GM18511 (cell line): ENCODE measurements around the gene MEX3B.
"Not testable (repeated sequence)": the region's sequence is repeated elsewhere in the genome, so short reads cannot be mapped to it uniquely, and the experiment has no call there.

Source experiments
- ATAC-seq: cut with Tn5 transposase; IDR thresholded peaks from one replicate; pipeline ENCODE4 v1.9.1; 2021; ENCODE audit warnings: mild to moderate bottlenecking, moderate library complexity; ENCODE audit not compliant: unreplicated experiment

The MEX3B gene

DNA sequence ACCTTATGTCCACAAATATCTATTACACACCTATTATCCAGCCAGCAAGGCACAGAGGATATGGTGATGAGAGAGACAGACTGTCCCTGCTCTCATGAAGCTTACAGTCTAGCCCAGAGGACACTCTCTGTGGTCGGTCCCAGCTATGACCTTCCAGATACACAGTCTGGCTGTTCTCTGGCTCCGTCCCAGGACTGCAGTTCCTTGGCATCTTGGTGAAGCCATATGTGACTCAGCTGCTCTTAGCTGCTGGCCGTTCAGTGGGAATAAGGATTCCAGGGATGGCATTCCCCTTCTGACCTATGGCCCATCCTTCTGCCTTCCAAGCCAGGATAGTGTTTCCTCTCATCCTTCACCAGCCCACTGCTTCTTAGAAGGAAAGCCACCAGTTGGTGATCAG, 30.8 kb downstream of the MEX3B start:
- no peak for ATAC-seq

DNA sequence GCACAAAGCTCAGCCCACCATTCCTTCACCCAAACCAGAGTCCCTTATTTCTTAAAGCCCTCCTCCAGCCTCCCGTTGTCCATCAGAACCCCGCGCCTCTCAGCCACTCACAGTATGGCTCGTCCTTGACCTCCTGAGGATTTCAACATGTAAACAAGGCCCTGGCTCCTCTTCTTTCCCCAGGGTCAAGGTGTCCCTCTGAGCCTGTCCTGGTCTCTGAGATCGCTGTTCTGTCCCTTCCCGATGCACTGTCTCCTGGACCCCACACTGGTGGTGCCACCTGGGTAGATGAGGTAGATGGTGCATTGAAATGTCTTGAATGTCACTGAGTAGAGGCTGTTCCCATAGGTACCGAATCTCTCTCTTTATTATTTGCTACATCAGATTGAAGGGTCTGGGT, 32.9 kb downstream of the MEX3B start:
- no peak for ATAC-seq

DNA sequence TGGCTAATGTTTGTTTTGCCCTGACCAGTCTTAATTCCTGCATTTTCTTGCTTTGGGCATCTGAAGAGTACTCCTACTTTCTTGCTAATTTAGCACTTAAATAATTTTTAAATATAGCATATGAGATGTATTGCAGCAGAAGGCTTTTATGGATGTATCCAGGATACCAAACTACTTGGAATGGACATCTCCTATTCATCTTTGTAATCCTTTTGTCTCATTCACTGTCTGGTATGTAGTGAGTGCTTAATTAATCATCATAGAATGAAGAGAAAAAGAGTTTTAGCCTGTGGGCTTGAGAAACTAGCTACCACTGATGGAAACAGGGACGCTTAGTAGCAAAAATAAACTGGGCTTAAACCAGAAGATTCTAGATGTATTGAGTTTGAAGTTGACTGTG, 40.6 kb downstream of the MEX3B start:
- no peak for ATAC-seq

DNA sequence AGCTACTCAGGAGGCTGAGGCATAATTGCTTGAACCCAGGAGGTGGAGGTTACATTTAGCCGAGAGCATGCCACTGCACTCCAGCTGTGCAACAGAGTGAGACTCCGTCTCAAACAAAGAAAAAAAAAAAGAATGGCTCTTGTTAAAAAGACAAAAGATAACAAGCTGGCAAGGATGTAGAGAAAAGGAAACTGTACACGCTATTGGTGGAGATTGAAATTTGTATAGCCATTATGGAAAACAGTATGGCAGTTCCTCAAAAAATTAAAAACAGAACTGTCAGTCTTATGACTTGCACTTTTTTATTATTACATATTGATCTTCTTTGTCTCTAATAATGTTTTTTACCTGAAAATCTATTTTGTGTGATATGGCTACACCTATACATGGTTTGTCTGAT, 41.9 kb downstream of the MEX3B start:
- ATAC-seq, result no peak

DNA sequence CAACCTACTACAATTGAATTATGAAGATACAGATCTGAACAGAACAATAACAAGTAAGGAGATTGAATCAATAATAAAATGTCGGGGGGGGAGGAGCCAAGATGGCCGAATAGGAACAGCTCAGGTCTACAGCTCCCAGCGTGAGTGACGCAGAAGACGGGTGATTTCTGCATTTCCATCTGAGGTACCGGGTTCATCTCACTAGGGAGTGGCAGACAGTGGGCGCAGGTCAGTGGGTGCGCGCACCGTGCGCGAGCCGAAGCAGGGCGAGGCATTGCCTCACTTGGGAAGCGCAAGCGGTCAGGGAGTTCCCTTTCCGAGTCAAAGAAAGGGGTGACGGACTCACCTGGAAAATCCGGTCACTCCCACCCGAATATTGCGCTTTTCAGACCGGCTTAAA, 50.7 kb downstream of the MEX3B start:
- ATAC-seq, result not testable (repeated sequence)

DNA sequence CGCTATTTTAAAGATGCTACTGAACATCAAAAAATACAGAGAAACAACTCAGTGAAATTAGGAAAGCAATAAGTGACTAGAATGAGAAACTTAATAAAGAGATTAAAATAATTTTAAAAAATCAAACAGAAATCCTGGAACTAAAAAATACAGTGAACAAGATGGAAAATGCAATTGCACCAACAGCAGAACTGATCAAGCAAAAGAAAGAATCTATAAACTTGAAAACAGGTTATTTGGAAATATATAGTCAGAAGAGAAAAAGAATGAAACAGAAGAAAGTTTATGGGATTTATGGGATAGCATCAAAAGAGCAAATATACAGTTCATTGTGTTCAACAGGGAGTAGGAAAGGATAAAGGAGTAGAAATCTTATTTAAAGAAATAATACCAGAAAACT, 53.3 kb downstream of the MEX3B start:
- ATAC-seq, result no peak
